Heart right ventricle (tissue), 16 donors: ENCODE data around the gene ZSWIM5. TPM values are rescaled to one million over a fixed set of nuclear protein-coding genes. Genes with fewer than 3 reads are reported as not detected.
"Not testable (repeated sequence)": the region's sequence is repeated elsewhere in the genome, so short reads cannot be mapped to it uniquely, and the experiment has no call there.

Source experiments
- ATAC-seq, 8 donors: fragments of 200-7000 bp; cut with Tn5 transposase; one replicate each; pipeline ENCODE4 v1.9.1; 2020; ENCODE audit warnings: mild to moderate bottlenecking in 8 of 8, moderate library complexity in 8 of 8, moderate number of reproducible peaks in 1 of 8
- DNase-seq, 2 donors: peaks; one replicate each; pipeline ENCODE4 v3.0.0-alpha.2; 2020
- H3K27ac ChIP-seq, 10 donors: fragments of 200-600 bp; sonication (generic) in 2 of 10; one replicate each; pipeline versions ENCODE4 v1.5.0 to v1.8.0; 2020 to 2022; ENCODE audit warnings: mild to moderate bottlenecking in 3 of 10
- H3K27me3 ChIP-seq, 7 donors: fragments of 200-600 bp; one replicate each; pipeline ENCODE4 v1.8.0; 2021 to 2022; ENCODE audit warnings: mild to moderate bottlenecking in 2 of 7
- H3K36me3 ChIP-seq, 9 donors: fragments of 200-600 bp; sonication (generic) in 1 of 9; one replicate each; pipeline versions ENCODE4 v1.5.0 to v1.8.0; 2020 to 2022; ENCODE audit warnings: mild to moderate bottlenecking in 2 of 9
- H3K4me1 ChIP-seq, 9 donors: fragments of 200-600 bp; sonication (generic) in 1 of 9; one replicate each; pipeline versions ENCODE4 v1.5.0 to v1.8.0; 2020 to 2022; ENCODE audit warnings: mild to moderate bottlenecking in 4 of 9
- H3K4me3 ChIP-seq, 10 donors: fragments of 200-600 bp; sonication (generic) in 2 of 10; one replicate each; pipeline versions ENCODE4 v1.5.0 to v1.8.0; 2020 to 2022; ENCODE audit warnings: mild to moderate bottlenecking in 7 of 10, moderate library complexity in 2 of 10
- H3K9me3 ChIP-seq, 11 donors: fragments of 200-600 bp in 10 of 11; sonication (generic) in 2 of 11; one replicate each; pipeline versions ENCODE4 v1.5.0 to v1.8.0; 2013 to 2022; ENCODE audit warnings: mild to moderate bottlenecking in 2 of 11, control low read depth in 1 of 11, moderate library complexity in 1 of 11
- CTCF ChIP-seq, 9 donors: fragments of 200-600 bp; sonication (generic) in 2 of 9; IDR thresholded peaks; one replicate each; pipeline versions ENCODE4 v1.5.0 to v1.8.0; 2021 to 2022; ENCODE audit warnings: antibody characterized with exemption in 9 of 9, mild to moderate bottlenecking in 5 of 9, moderate library complexity in 1 of 9
- WGBS, 2 donors: extraction: QIAGEN DNeasy Blood & Tissue Kit; methylation state at CpG; one replicate each; pipeline ENCODE4 v1.1.7; 2013; ENCODE audit warnings: inconsistent platforms in 1 of 2; 5-methylcytosine and 5-hydroxymethylcytosine counted together
- intact Hi-C, 10 donors: fragments of 100-400 bp; cut with DNase I; formaldehyde crosslinking; loops; one replicate each; pipeline versions ENCODE4 v1.11.1 to v1.14.2; 2022
- polyA plus RNA-seq, 2 donors: library from polyadenylated mRNA; stranded (reverse); fragments of 200-250 nt; gene quantifications; one replicate each; pipeline ENCODE4 v1.2.3, GENCODE V29; 2013
- total RNA-seq, 10 donors: library from RNA; stranded (reverse); fragmentation: NEBNext Ultra II Directional in 3 of 10; extraction: Animal tissue kit (Norgen Biotek cat#: 25700) in 3 of 10; gene quantifications; one replicate each; pipeline versions ENCODE4 v1.2.1 to v1.2.4, GENCODE V29; 2021 to 2023
- donor health status: Arrhythmogenic right ventricular cardiomyopathy.
- donor health status: ischemic (EF 13 %, LVEDD 7.1; RV severe dilation, severe dysfunction).
- donor health status: healthy with polysubstance abuse.
- donor health status: DM: no; HTN: yes; CAD: no.
- donor health status: DM: no; HTN: no; CAD: no.
- donor health status: ischemic (EF 25% LVEDD 6.9; RV normal size, moderate dysfunction).
- donor health status: ischemic (EF 25% LVEDD 5.7; RV mildly dilated, moderate dysfunction).
- donor health status: healthy.
- donor health status: DM: yes; HTN: yes; CAD: no.
- donor health status: Ischemic cardiomyopathy.
- donor health status: ischemic (EF 35%, LVEDD 5.7; RV mildly dilated, moderate dysfunction).
- donor health status: nonischemic (EF 11% LVEDD 7.7; RV severe dilation, severe dysfunction).
- donor health status: DM: yes; HTN: yes; CAD: no.
- donor health status: PGD.
- donor health status: ischemic (EF 29% LVEDD 5.4; RV normal size, mild dysfunction).
- donor health status: nonischemic (EF 23%, LVEDD 6.1; RV moderate dilation, normal function).

The ZSWIM5 gene
- total and polyA plus RNA-seq, 12 donors: 0.22 to 1.7 (median 0.77) TPM

- TF ChIP-seq CTCF (IDR thresholded peaks at IDR 0.05): no peak
- no peaks in the 10 kb centered on the region for H3K27me3 ChIP-seq
- H3K9me3 ChIP-seq: peaks cover 0 to 7% (median 0%) of the 10 kb centered on the region in 11 donors
- no peak for DNase-seq
- H3K4me3 ChIP-seq: no peak overlapping the region
- WGBS, 2 donors: 71 to 75% methylated on average over 1 of the region's 1 CpG
- peaks cover 0 to 3% (median 0%) of the 10 kb centered on the region in 9 donors for H3K4me1 ChIP-seq
- no peak overlapping the region for H3K27ac ChIP-seq
- intact Hi-C loops: no loop called here
- ATAC-seq: no peak
- no peaks in the 10 kb centered on the region for H3K36me3 ChIP-seq
Observed at GRCh38 chr1:45116340-45116739, 90.1 kb downstream of the ZSWIM5 start.

- intact Hi-C loops, DNase-seq, H3K27ac ChIP-seq, H3K4me1 ChIP-seq, H3K4me3 ChIP-seq, H3K27me3 ChIP-seq, H3K36me3 ChIP-seq, ATAC-seq: not testable (repeated sequence)
- H3K9me3 ChIP-seq: peaks cover 0 to 12% (median 0%) of the 10 kb centered on the region in 11 donors
- WGBS, 2 donors: 97 to 98% methylated on average over 30 to 33 of the region's 33 CpGs
Observed at GRCh38 chr1:45115198-45115597, 91.2 kb downstream of the ZSWIM5 start.

- DNase-seq: no peak
- Histone ChIP-seq H3K36me3 (no peaks in the 10 kb centered on the region), H3K27me3 (no peaks in the 10 kb centered on the region), H3K4me1 (peaks cover 0 to 3% (median 0%) of the 10 kb centered on the region in 9 donors), H3K4me3 (no peak overlapping the region), H3K9me3 (peaks cover 0 to 12% (median 0%) of the 10 kb centered on the region in 11 donors), H3K27ac (no peak overlapping the region)
- 84 to 92% methylated on average over 3 of the region's 3 CpGs for WGBS, 2 donors
- intact Hi-C loops: no loop called here
- TF ChIP-seq CTCF (IDR thresholded peaks at IDR 0.05): no peak
- ATAC-seq: no peak
Observed at GRCh38 chr1:45112661-45113060, 93.7 kb downstream of the ZSWIM5 start.

GRCh38 chr1:45111239-45111638 is 95.2 kb downstream of the ZSWIM5 start:
- no peak for DNase-seq
- intact Hi-C loops: no loop called here
- 92 to 98% methylated on average over 2 of the region's 2 CpGs for WGBS, 2 donors
- ATAC-seq: no peak
- H3K36me3 ChIP-seq: no peaks in the 10 kb centered on the region
- H3K9me3 ChIP-seq: peaks cover 0 to 12% (median 0%) of the 10 kb centered on the region in 11 donors
- no peak for TF ChIP-seq CTCF (IDR thresholded peaks at IDR 0.05)
- no peaks in the 10 kb centered on the region for H3K27me3 ChIP-seq
- H3K4me1 ChIP-seq: no peaks in the 10 kb centered on the region
- no peak overlapping the region for H3K27ac ChIP-seq
- no peak overlapping the region for H3K4me3 ChIP-seq

- Histone ChIP-seq H3K9me3 (peaks cover 0 to 12% (median 0%) of the 10 kb centered on the region in 11 donors), H3K4me3 (no peak overlapping the region), H3K4me1 (no peaks in the 10 kb centered on the region), H3K36me3 (no peaks in the 10 kb centered on the region), H3K27ac (no peak overlapping the region), H3K27me3 (no peaks in the 10 kb centered on the region)
- DNase-seq: no peak
- WGBS, 2 donors: 93 to 94% methylated on average over 3 of the region's 3 CpGs
- intact Hi-C loops: no loop called here
- TF ChIP-seq CTCF (IDR thresholded peaks at IDR 0.05): no peak
- ATAC-seq: no peak
Observed at GRCh38 chr1:45107782-45108181, 98.6 kb downstream of the ZSWIM5 start.

- H3K27ac ChIP-seq, DNase-seq, H3K4me1 ChIP-seq, H3K36me3 ChIP-seq, H3K27me3 ChIP-seq, ATAC-seq, H3K4me3 ChIP-seq, intact Hi-C loops: not testable (repeated sequence)
- H3K9me3 ChIP-seq: peaks cover 0 to 10% (median 0%) of the 10 kb centered on the region in 11 donors
- WGBS, 2 donors: 71 to 74% methylated on average over 6 of the region's 6 CpGs
Observed at GRCh38 chr1:45106864-45107263, 99.5 kb downstream of the ZSWIM5 start.

- intact Hi-C loops, H3K27me3 ChIP-seq, H3K27ac ChIP-seq, ATAC-seq, H3K36me3 ChIP-seq, H3K4me3 ChIP-seq, DNase-seq, H3K4me1 ChIP-seq, H3K9me3 ChIP-seq: not testable (repeated sequence)
- 98% methylated on average over 22 to 31 of the region's 31 CpGs for WGBS, 2 donors
Observed at GRCh38 chr1:45106156-45106545, 100.3 kb downstream of the ZSWIM5 start.

GRCh38 chr1:45105486-45106155 is 100.8 kb downstream of the ZSWIM5 start:
- H3K36me3 ChIP-seq, H3K4me3 ChIP-seq, H3K4me1 ChIP-seq, ATAC-seq, H3K27ac ChIP-seq, H3K9me3 ChIP-seq, H3K27me3 ChIP-seq, DNase-seq, intact Hi-C loops: not testable (repeated sequence)
- 96 to 97% methylated on average over 42 to 43 of the region's 43 CpGs for WGBS, 2 donors
